ENCODE results near the gene KNOP1. TPM values are rescaled to one million over a fixed set of nuclear protein-coding genes. Genes with fewer than 3 reads are reported as not detected.

The KNOP1 gene
- total RNA-seq, 2 donors from 2014 or later, result 83.9 to 95.9 TPM

DNA sequence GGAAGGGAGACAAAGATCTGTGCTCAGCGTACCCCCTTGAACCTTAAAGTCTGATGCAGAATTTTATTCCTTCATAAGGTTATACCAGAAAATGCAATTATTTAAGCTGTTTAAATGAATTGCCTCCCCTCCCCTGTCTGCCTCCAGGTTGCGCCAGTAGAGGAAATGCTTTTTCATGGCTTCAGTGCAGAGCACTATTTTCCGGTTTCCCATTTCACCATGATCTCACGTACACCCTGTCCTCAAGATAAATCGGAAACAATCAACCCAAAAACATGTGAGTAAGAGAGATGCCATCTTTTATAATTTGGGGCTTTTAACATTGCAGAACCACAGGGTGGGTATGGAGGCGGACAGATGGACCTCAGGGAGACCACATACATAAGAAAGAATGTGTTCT, 15.5 kb upstream of the KNOP1 start:
- Histone ChIP-seq H3K27ac (ENCODE audit: low read depth, low read length) (no peak overlapping the region), H3K36me3 (ENCODE audit: control insufficient read depth, insufficient read depth, low read length) (peaks cover 45% of the 10 kb centered on the region), H3K4me1 (ENCODE audit: control insufficient read depth, insufficient read depth, low read length) (no peaks in the 10 kb centered on the region), H3K4me3 (ENCODE audit: low read length) (no peak overlapping the region), H3K27me3 (ENCODE audit: control insufficient read depth, insufficient read depth, low read length, poor library complexity, severe bottlenecking) (no peaks in the 10 kb centered on the region), H3K9me3 (ENCODE audit: control insufficient read depth, low read length) (no peaks in the 10 kb centered on the region), H3K9ac (ENCODE audit: extremely low read depth, low read length, poor library complexity, severe bottlenecking) (no peak overlapping the region)
- peaks cover 54% of the 10 kb centered on the region for H3K36me3 Mint-ChIP-seq (ENCODE audit: low read depth)
- TF ChIP-seq, protein P1, sequence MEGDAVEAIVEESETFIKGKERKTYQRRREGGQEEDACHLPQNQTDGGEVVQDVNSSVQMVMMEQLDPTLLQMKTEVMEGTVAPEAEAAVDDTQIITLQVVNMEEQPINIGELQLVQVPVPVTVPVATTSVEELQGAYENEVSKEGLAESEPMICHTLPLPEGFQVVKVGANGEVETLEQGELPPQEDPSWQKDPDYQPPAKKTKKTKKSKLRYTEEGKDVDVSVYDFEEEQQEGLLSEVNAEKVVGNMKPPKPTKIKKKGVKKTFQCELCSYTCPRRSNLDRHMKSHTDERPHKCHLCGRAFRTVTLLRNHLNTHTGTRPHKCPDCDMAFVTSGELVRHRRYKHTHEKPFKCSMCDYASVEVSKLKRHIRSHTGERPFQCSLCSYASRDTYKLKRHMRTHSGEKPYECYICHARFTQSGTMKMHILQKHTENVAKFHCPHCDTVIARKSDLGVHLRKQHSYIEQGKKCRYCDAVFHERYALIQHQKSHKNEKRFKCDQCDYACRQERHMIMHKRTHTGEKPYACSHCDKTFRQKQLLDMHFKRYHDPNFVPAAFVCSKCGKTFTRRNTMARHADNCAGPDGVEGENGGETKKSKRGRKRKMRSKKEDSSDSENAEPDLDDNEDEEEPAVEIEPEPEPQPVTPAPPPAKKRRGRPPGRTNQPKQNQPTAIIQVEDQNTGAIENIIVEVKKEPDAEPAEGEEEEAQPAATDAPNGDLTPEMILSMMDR (conservative IDR thresholded peaks at IDR 0.05), result no peak
- H3K4me1 Mint-ChIP-seq, result no peaks in the 10 kb centered on the region
- 91 to 96% methylated on average over 3 to 6 of the region's 6 CpGs for WGBS, 2 experiments (ENCODE audit: insufficient coverage in 1 of 2, insufficient read length in 1 of 2)
- DNase-seq, result no peak
- H3K4me3 Mint-ChIP-seq, result no peak overlapping the region
- H3K9me3 Mint-ChIP-seq, result no peaks in the 10 kb centered on the region
- no peak overlapping the region for H3K27ac Mint-ChIP-seq
- no peaks in the 10 kb centered on the region for H3K27me3 Mint-ChIP-seq (ENCODE audit: insufficient read depth)

DNA sequence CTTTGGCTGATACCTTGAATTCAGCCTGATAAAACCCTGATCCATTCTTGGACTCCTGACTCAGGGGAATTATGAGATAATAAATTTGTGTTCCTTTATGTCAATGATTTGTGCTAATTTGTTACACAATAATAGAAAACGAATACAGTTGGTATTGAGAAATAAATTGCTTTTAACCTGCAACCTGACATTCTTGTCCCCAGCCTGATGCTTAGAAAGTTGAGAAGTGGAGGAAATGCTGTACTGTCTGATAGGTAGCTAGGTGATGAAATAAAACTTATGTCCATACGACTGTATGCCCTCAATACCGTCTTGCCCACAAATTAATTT, 10.6 kb upstream of the KNOP1 start:
- WGBS, 2 experiments (ENCODE audit: insufficient coverage in 1 of 2, insufficient read length in 1 of 2), result 96 to 100% methylated on average over 3 of the region's 3 CpGs
- H3K9me3 Mint-ChIP-seq, result peaks cover 1% of the 10 kb centered on the region
- H3K4me1 Mint-ChIP-seq, result peaks cover 6% of the 10 kb centered on the region

DNA sequence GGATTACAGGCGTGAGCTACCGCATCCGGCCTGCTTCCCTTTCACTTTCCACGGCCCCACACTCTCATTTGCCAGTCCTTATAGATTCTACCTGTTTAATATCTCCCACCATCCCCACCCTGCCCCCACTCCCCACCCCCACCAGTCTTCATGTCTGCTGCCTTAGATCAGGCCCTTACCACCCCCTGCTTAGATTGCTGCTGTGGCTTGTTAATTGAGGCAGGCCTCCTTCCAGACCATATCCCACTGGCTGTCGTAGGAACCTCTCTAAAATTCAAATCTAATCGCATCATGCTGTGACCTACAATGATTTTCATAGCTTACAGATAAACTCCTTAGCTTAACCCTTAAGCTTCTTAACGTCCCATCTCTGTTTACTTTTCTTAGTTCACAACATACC, 5.0 kb upstream of the KNOP1 start:
- peaks cover 38% of the 10 kb centered on the region for H3K4me1 Mint-ChIP-seq
- peaks cover 3% of the 10 kb centered on the region for H3K4me1 ChIP-seq (ENCODE audit: control insufficient read depth, insufficient read depth, low read length)
- TF ChIP-seq, protein P1 (conservative IDR thresholded peaks at IDR 0.05), result no peak
- H3K27me3 ChIP-seq (ENCODE audit: control insufficient read depth, insufficient read depth, low read length, poor library complexity, severe bottlenecking), result no peaks in the 10 kb centered on the region
- H3K27ac ChIP-seq (ENCODE audit: low read depth, low read length), result no peak overlapping the region
- peaks cover 6% of the 10 kb centered on the region for H3K36me3 Mint-ChIP-seq (ENCODE audit: low read depth)
- H3K9me3 Mint-ChIP-seq, result peaks cover 1% of the 10 kb centered on the region
- 31 to 39% methylated on average over 3 to 7 of the region's 7 CpGs for WGBS, 2 experiments (ENCODE audit: insufficient coverage in 1 of 2, insufficient read length in 1 of 2)
- H3K4me3 Mint-ChIP-seq, result no peak overlapping the region
- H3K36me3 ChIP-seq (ENCODE audit: control insufficient read depth, insufficient read depth, low read length), result no peaks in the 10 kb centered on the region
- H3K9me3 ChIP-seq (ENCODE audit: control insufficient read depth, low read length), result no peaks in the 10 kb centered on the region
- H3K9ac ChIP-seq (ENCODE audit: extremely low read depth, low read length, poor library complexity, severe bottlenecking), result no peak overlapping the region
- peak overlapping the region; percentile 35 for H3K27ac Mint-ChIP-seq
- DNase-seq, result peak; percentile 76
- H3K27me3 Mint-ChIP-seq (ENCODE audit: insufficient read depth), result no peaks in the 10 kb centered on the region
- no peak overlapping the region for H3K4me3 ChIP-seq (ENCODE audit: low read length)

More for the DNA sequence above, 10.6 kb upstream of the KNOP1 start:
- DNase-seq, result no peak
- Mint-ChIP-seq H3K36me3 (ENCODE audit: low read depth) (peaks cover 32% of the 10 kb centered on the region), H3K4me3 (no peak overlapping the region), H3K27ac (no peak overlapping the region), H3K27me3 (ENCODE audit: insufficient read depth) (no peaks in the 10 kb centered on the region)
- no peak overlapping the region for H3K27ac ChIP-seq (ENCODE audit: low read depth, low read length)
- H3K27me3 ChIP-seq (ENCODE audit: control insufficient read depth, insufficient read depth, low read length, poor library complexity, severe bottlenecking), result no peaks in the 10 kb centered on the region
- no peaks in the 10 kb centered on the region for H3K9me3 ChIP-seq (ENCODE audit: control insufficient read depth, low read length)
- no peak overlapping the region for H3K4me3 ChIP-seq (ENCODE audit: low read length)
- no peak overlapping the region for H3K9ac ChIP-seq (ENCODE audit: extremely low read depth, low read length, poor library complexity, severe bottlenecking)
- TF ChIP-seq, protein P1 (conservative IDR thresholded peaks at IDR 0.05), result no peak
- peaks cover 15% of the 10 kb centered on the region for H3K36me3 ChIP-seq (ENCODE audit: control insufficient read depth, insufficient read depth, low read length)
- H3K4me1 ChIP-seq (ENCODE audit: control insufficient read depth, insufficient read depth, low read length), result no peaks in the 10 kb centered on the region

Data from endodermal cell (in vitro differentiated cells).